ENCODE measurements around the gene PRKCB. TPM values are rescaled to one million over a fixed set of nuclear protein-coding genes. Genes with fewer than 3 reads are reported as not detected.

PRKCB gene
- total and polyA plus RNA-seq, 2 of the 8 experiments (the other 6 are each of a cell fraction or from before 2014, with no cell fraction given): 7.1 to 12.1 TPM

DNA sequence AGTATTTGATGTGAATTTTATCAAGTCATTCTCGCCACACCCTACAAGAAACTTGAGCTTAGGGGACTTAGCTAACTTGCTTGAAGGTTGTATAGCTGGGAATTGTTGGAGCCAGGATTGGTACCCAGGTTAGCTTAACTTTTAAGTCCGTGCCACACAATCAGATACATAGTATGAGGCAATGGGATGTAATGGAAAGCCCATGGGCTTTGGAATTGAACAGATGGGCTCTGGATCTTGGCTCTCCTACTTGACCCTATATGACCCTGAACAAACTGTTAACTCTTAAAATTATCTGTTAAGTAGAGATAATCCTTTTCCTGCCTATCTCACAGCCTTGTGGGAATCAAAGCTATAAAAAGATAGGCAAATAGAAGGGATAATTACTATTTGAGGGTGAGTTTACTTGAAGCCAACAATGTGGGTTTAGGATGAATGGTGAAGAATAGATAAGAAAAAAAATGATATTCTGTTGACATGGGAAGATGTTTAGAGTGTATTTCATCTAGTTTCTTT is 368.4 kb downstream of the PRKCB start:
- CTCF ChIA-PET (ENCODE audit: partially characterized antibody): interaction anchor here (1.0 to 1.4 kb wide), 2 partner anchors 126 to 159 kb away, joined by 3 to 6 read pairs; no protein-coding TSS in a partner anchor
- Histone ChIP-seq H3K79me2 (ENCODE audit: control insufficient read depth in 1 of 2, insufficient read depth in 2 of 2, low read length in 2 of 2) (no peaks in the 10 kb centered on the region), H2BK12ac (ENCODE audit: low read depth, low read length) (no peak overlapping the region), H3K4ac (replicated peaks; ENCODE audit: insufficient read length, low read depth, low read length) (no peak overlapping the region), H2BK5ac (ENCODE audit: low read depth, low read length) (no peak overlapping the region), H3K27ac (ENCODE audit: low read depth, low read length) (no peak overlapping the region), H3K23ac (ENCODE audit: insufficient read length) (no peak overlapping the region), H2BK15ac (ENCODE audit: low read length) (no peak overlapping the region), H3K4me3 (ENCODE audit: extremely low read depth in 1 of 4, insufficient read depth in 2 of 4, low read depth in 3 of 4, low read length in 4 of 4) (no peak overlapping the region), H2BK20ac (ENCODE audit: low read length) (no peak overlapping the region), H3K4me2 (ENCODE audit: insufficient read depth in 1 of 2, low read depth in 2 of 2, low read length in 2 of 2) (no peak overlapping the region), H4K91ac (replicated peaks; ENCODE audit: insufficient read length, low read length) (peak overlapping the region; percentile 38), H4K20me1 (replicated peaks in 1 of 2; ENCODE audit: control insufficient read depth in 1 of 2, insufficient read depth in 2 of 2, low read length in 2 of 2) (no peaks in the 10 kb centered on the region), H2BK120ac (replicated peaks; ENCODE audit: low read depth, low read length) (no peak overlapping the region), H2AK5ac (ENCODE audit: low read depth, low read length) (no peak overlapping the region), H3K18ac (ENCODE audit: extremely low read depth, low read length) (no peak overlapping the region), H2AFZ (ENCODE audit: low read length) (no peak overlapping the region), H4K8ac (ENCODE audit: extremely low read depth, insufficient read depth, low read length) (no peak overlapping the region), H3K79me1 (ENCODE audit: low read depth, low read length) (no peaks in the 10 kb centered on the region), H4K5ac (ENCODE audit: insufficient read length, low read depth, low read length) (no peak overlapping the region), H3K4me1 (replicated peaks in 1 of 4; ENCODE audit: control insufficient read depth in 3 of 4, insufficient read depth in 4 of 4, low read length in 3 of 4) (peaks cover 2 to 9% (median 6%) of the 10 kb centered on the region in 4 experiments; a peak in 6 of 7 replicates), H3K56ac (replicated peaks; ENCODE audit: insufficient read length, low read depth, low read length) (no peak overlapping the region), H3K14ac (ENCODE audit: insufficient read length) (no peak overlapping the region), H3K27me3 (replicated peaks in 1 of 4; ENCODE audit: control insufficient read depth in 3 of 4, extremely low read depth in 1 of 4, insufficient read depth in 3 of 4, low read length in 3 of 4) (no peaks in the 10 kb centered on the region), H3K9ac (replicated peaks in 1 of 4; ENCODE audit: extremely low read depth in 1 of 4, low read depth in 3 of 4, low read length in 3 of 4) (no peak overlapping the region), H3K36me3 (ENCODE audit: control insufficient read depth in 2 of 4, insufficient read depth in 4 of 4, low read length in 3 of 4) (no peaks in the 10 kb centered on the region), H3K23me2 (ENCODE audit: low read depth, low read length) (no peaks in the 10 kb centered on the region; the same call in 1 of the 2 replicates), H3K9me3 (ENCODE audit: insufficient read depth in 2 of 2, low read depth in 1 of 2, low read length in 1 of 2) (no peaks in the 10 kb centered on the region)
- no peak for TF ChIP-seq KDM1A (IDR thresholded peaks at IDR 0.05; ENCODE audit: borderline replicate concordance, low read length)
- TF ChIP-seq SIX5 (IDR thresholded peaks at IDR 0.05; ENCODE audit: low read depth, low read length): no peak
- no peak for TF ChIP-seq CREB1 (IDR thresholded peaks at IDR 0.05)
- no peak for TF ChIP-seq POLR2AphosphoS5 (IDR thresholded peaks at IDR 0.05; ENCODE audit: low read depth, low read length)
- TF ChIP-seq RXRA (IDR thresholded peaks at IDR 0.05; ENCODE audit: insufficient read depth, low read depth, low read length): no peak
- TF ChIP-seq CHD1 (IDR thresholded peaks at IDR 0.05; ENCODE audit: low read depth, low read length): no peak
- no peak for TF ChIP-seq BACH1 (IDR thresholded peaks at IDR 0.05; ENCODE audit: low read length)
- TF ChIP-seq TBP (IDR thresholded peaks at IDR 0.05; ENCODE audit: low read depth, low read length): no peak
- no peak for TF ChIP-seq MAX (IDR thresholded peaks at IDR 0.05)
- TF ChIP-seq NANOG (IDR thresholded peaks at IDR 0.05; ENCODE audit: insufficient read depth, low read depth, low read length, poor library complexity, severe bottlenecking): no peak
- no peak for TF ChIP-seq SAP30 (IDR thresholded peaks at IDR 0.05; ENCODE audit: insufficient read depth, insufficient replicate concordance, low read length)
- no peak for TF ChIP-seq SP1 (IDR thresholded peaks at IDR 0.05; ENCODE audit: low read depth, low read length)
- TF ChIP-seq GTF2F1 (IDR thresholded peaks at IDR 0.05; ENCODE audit: borderline replicate concordance, low read depth, low read length): no peak
- no peak for TF ChIP-seq SIRT6 (IDR thresholded peaks at IDR 0.05; ENCODE audit: low read length)
- POLR2A ChIA-PET (ENCODE audit: partially characterized antibody): no interaction called here
- no peak for FAIRE-seq
- no peak for DNase-seq (ENCODE audit: low read depth in 1 of 2, low spot score in 2 of 2)
- WGBS, 2 experiments (ENCODE audit: extremely low coverage in 1 of 2, insufficient coverage in 1 of 2, insufficient read length in 1 of 2, insufficient replicate concordance in 2 of 2, low coverage in 1 of 2, low lambda C conversion rate in 2 of 2, missing lambda C conversion rate in 1 of 2): 69% methylated on average over 2 of the region's 2 CpGs; no CpG with 5 or more reads in 1 of the 2 experiments
